ENCODE measurements around the gene COBLL1.
A peak's percentile ranks its signal among the peaks of the same experiment; 100 is the strongest.

The COBLL1 gene

GRCh38 chr2:164747140-164747539 lies 94.5 kb downstream of the COBLL1 start:
- H3K4me3 ChIP-seq (ENCODE audit: control insufficient read depth, low read depth, low read length) = no peak overlapping the region
- TF ChIP-seq CTCF (IDR thresholded peaks at IDR 0.05; ENCODE audit: control insufficient read depth, insufficient read depth, low read depth, low read length, missing control alignments) = no peak
- DNase-seq (ENCODE audit: low read depth) = no peak

GRCh38 chr2:164746713-164747112 lies 94.9 kb downstream of the COBLL1 start:
- DNase-seq (ENCODE audit: low read depth) = no peak
- no peak for TF ChIP-seq CTCF (IDR thresholded peaks at IDR 0.05; ENCODE audit: control insufficient read depth, insufficient read depth, low read depth, low read length, missing control alignments)
- no peak overlapping the region for H3K4me3 ChIP-seq (ENCODE audit: control insufficient read depth, low read depth, low read length)

DNA sequence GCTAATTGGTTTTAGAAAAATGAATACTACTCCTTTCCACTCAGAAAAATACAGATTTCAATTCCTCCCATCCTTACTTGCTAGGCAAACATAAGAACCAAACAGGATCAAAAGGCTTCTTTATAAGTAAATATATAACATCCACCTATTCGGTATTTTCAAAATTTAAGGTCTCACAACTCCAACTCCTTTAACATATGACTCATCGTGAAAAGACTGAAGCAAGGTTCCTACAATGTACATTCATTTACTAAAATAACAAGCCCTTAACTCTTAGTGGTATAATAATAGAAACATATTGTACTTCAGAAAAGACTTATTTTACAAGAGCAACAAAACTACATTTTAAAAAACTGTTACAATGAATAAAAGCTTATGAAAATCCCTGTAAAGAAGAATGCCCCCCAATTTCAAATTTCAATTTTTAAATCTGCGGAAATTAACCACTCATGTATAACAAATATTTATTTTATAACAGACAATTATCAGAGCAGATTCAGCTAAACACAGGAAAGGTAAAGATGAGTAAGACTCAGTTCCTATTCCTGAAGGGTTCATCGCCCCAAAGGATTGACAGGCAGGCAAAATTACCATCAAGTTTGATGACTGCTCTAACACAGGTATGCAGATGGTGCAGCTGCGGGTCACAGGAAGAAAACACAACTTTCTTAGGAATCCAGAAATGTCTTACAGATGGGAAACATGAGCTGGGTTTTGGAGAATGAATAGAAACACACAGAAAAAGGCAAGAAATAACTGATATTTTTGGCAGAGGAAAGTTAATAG lies 96.4 kb downstream of the COBLL1 start:
- no peak for DNase-seq (ENCODE audit: low read depth)
- TF ChIP-seq CTCF (IDR thresholded peaks at IDR 0.05; ENCODE audit: control insufficient read depth, insufficient read depth, low read depth, low read length, missing control alignments) = no peak

DNA sequence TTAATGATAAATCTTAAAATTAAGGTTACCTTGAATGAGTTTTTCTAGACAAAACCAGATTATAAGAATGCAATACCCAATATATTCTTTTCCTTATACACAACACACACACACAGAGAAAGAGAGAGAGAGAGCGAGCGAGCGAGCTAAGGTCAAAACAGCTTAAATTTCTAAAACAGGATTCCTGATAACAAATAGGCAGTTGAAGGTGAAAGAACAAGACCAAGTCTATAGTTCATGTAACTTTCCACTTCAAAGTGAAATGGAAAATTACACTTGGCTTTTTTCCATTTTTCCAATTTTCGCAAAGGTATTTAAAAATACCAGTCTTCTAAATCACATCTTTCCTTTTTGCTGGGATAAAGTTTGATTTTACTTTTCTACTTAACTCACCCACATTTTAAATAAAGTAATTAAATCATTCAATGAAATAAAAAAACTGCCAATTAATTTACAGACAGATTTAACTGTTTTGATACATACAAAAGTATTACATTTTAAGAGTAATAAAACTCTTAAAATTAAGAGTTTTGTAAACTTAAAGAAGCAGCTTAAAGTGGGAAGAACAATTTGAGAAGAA lies 98.8 kb downstream of the COBLL1 start:
- no peak for TF ChIP-seq CTCF (IDR thresholded peaks at IDR 0.05; ENCODE audit: control insufficient read depth, insufficient read depth, low read depth, low read length, missing control alignments)
- DNase-seq (ENCODE audit: low read depth) = no peak
- H3K4me3 ChIP-seq (ENCODE audit: control insufficient read depth, low read depth, low read length) = no peak overlapping the region

More for the DNA sequence above, 96.4 kb downstream of the COBLL1 start:
- no peak overlapping the region for H3K4me3 ChIP-seq (ENCODE audit: control insufficient read depth, low read depth, low read length)

DNA sequence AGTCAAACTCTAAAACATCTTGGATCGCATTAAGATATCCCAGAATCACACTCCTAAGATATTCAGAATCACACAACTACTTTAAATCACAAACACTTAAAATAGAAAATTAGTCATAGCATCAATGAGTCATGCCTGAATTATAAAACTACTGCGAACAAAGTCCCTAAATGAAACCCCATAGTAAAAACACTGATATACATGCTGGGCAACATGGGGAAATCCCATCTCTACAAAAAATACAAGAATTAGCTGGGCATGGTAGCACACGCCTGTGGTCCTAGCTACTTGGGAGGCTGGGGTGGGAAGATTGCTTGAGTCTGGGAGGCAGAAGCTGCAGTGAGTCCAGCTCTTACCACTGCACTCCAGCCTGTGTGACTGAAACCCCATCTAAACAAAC lies 101.7 kb downstream of the COBLL1 start:
- DNase-seq (ENCODE audit: low read depth) = peak; percentile 25
- no peak overlapping the region for H3K4me3 ChIP-seq (ENCODE audit: control insufficient read depth, low read depth, low read length)
- TF ChIP-seq CTCF (IDR thresholded peaks at IDR 0.05; ENCODE audit: control insufficient read depth, insufficient read depth, low read depth, low read length, missing control alignments) = no peak

GRCh38 chr2:164737612-164738081 lies 104.0 kb downstream of the COBLL1 start:
- no peak overlapping the region for H3K4me3 ChIP-seq (ENCODE audit: control insufficient read depth, low read depth, low read length)
- TF ChIP-seq CTCF (IDR thresholded peaks at IDR 0.05; ENCODE audit: control insufficient read depth, insufficient read depth, low read depth, low read length, missing control alignments) = peak; percentile 71
- peak; percentile 23 for DNase-seq (ENCODE audit: low read depth)

All from AG09309 (cell line).